IMR-90 (cell line): ENCODE results near the gene TMUB1. TPM values are rescaled to one million over a fixed set of nuclear protein-coding genes. Genes with fewer than 3 reads are reported as not detected.

Experiments
- ATAC-seq: fragments of 200-7000 bp; cut with Tn5 transposase; 2 replicates; pipeline ENCODE4 v1.9.1; 2020; ENCODE audit warnings: low read depth, mild to moderate bottlenecking, moderate library complexity
- BruUV-seq: library from RNA; stranded (reverse); fragments of 400-500 nt; replicated peaks from 2 replicates; lab custom pipeline; 2021; lab: Mats Ljungman, UMichigan
- CTCF ChIA-PET: fragments of 300-600 bp; formaldehyde crosslinking; extraction: SDS; loops from one replicate; lab custom pipeline; 2021; ENCODE audit warnings: antibody characterized with exemption; lab: Yijun Ruan, JAX
- POLR2A ChIA-PET: fragments of 300-600 bp; sonication (Branson Sonifier 250); formaldehyde crosslinking; loops from one replicate; lab custom pipeline; 2022; ENCODE audit warnings: antibody characterized with exemption; ENCODE audit not compliant: unreplicated experiment; lab: Charles Lee
- DNase-seq: peaks from one replicate; pipeline ENCODE4 v3.0.0; 2013
- H2AFZ ChIP-seq: replicated peaks from 2 replicates; pipeline ENCODE3; 2013; ENCODE audit warnings: low read length, mild to moderate bottlenecking; ENCODE audit not compliant: poor library complexity
- H2AK5ac ChIP-seq: 2 replicates; pipeline ENCODE4 v1.6.1; 2013; ENCODE audit warnings: low read depth, low read length, inconsistent platforms
- H2AK9ac ChIP-seq: replicated peaks from 2 replicates; pipeline ENCODE3; 2013; ENCODE audit warnings: mild to moderate bottlenecking, low read depth, low read length, moderate library complexity; ENCODE audit not compliant: poor library complexity
- H2BK120ac ChIP-seq: 2 replicates; pipeline ENCODE4 v1.6.1; 2013; ENCODE audit warnings: low read depth, low read length, inconsistent platforms
- H2BK15ac ChIP-seq: 3 replicates; pipeline ENCODE4 v1.6.1; 2013; ENCODE audit warnings: low read depth, low read length, inconsistent platforms
- H2BK20ac ChIP-seq: 2 replicates; pipeline ENCODE4 v1.6.1; 2013; ENCODE audit warnings: low read depth, mild to moderate bottlenecking, inconsistent platforms, low read length, moderate library complexity
- H2BK5ac ChIP-seq: 2 replicates; pipeline ENCODE4 v1.6.1; 2013; ENCODE audit warnings: mild to moderate bottlenecking, low read depth, low read length, inconsistent platforms; ENCODE audit not compliant: poor library complexity, severe bottlenecking
- H3K14ac ChIP-seq: replicated peaks from 2 replicates; pipeline ENCODE4 v1.6.1; 2013; ENCODE audit warnings: low read depth, low read length, inconsistent platforms
- H3K18ac ChIP-seq: 2 replicates; pipeline ENCODE4 v1.6.1; 2013; ENCODE audit warnings: low read depth, low read length, control low read depth
- H3K23ac ChIP-seq: 2 replicates; pipeline ENCODE4 v1.6.1; 2013; ENCODE audit warnings: low read depth, low read length, inconsistent platforms
- H3K27ac ChIP-seq: 2 replicates; pipeline ENCODE4 v1.5.1; 2013; ENCODE audit warnings: mild to moderate bottlenecking, control low read depth, low read length; ENCODE audit not compliant: insufficient read depth
- H3K27me3 ChIP-seq: 2 replicates; pipeline ENCODE4 v1.6.1; 2013; ENCODE audit warnings: low read length; ENCODE audit not compliant: control insufficient read depth, insufficient read depth
- H3K36me3 ChIP-seq: 2 replicates; pipeline ENCODE4 v1.6.1; 2013; ENCODE audit warnings: low read length, mixed read lengths; ENCODE audit not compliant: control insufficient read depth, insufficient read depth
- H3K4ac ChIP-seq: 2 replicates; pipeline ENCODE4 v1.6.1; 2013; ENCODE audit warnings: low read depth, low read length, inconsistent platforms
- H3K4me1 ChIP-seq: 2 replicates; pipeline ENCODE4 v1.6.1; 2013; ENCODE audit warnings: low read length, mixed read lengths; ENCODE audit not compliant: control insufficient read depth, insufficient read depth
- H3K4me2 ChIP-seq: 2 replicates; pipeline ENCODE4 v1.6.1; 2013; ENCODE audit warnings: low read depth, mild to moderate bottlenecking, control low read depth, low read length, moderate library complexity
- H3K4me3 ChIP-seq: 2 replicates; pipeline ENCODE4 v1.5.1; 2013; ENCODE audit warnings: low read depth, mild to moderate bottlenecking, control low read depth, low read length, moderate library complexity; ENCODE audit not compliant: insufficient read depth
- H3K56ac ChIP-seq: 2 replicates; pipeline ENCODE4 v1.6.1; 2013; ENCODE audit warnings: low read length, inconsistent platforms; ENCODE audit not compliant: insufficient read depth; ENCODE audit errors: extremely low read depth
- H3K79me1 ChIP-seq, 2 experiments: 2 replicates each; pipeline ENCODE4 v1.6.1; 2013; ENCODE audit warnings: low read length in 2 of 2, inconsistent platforms in 1 of 2, low read depth in 1 of 2
- H3K9ac ChIP-seq: 2 replicates; pipeline ENCODE4 v1.6.1; 2013; ENCODE audit warnings: low read depth, low read length, control low read depth
- H3K9me1 ChIP-seq: 2 replicates; pipeline ENCODE4 v1.6.1; 2013; ENCODE audit warnings: low read length, inconsistent platforms; ENCODE audit not compliant: insufficient read depth
- H3K9me3 ChIP-seq: 2 replicates; pipeline ENCODE4 v1.6.1; 2013; ENCODE audit warnings: low read length; ENCODE audit not compliant: control insufficient read depth, insufficient read depth
- H4K20me1 ChIP-seq: 2 replicates; pipeline ENCODE4 v1.6.1; 2013; ENCODE audit warnings: low read length, inconsistent platforms; ENCODE audit not compliant: insufficient read depth
- H4K5ac ChIP-seq: 2 replicates; pipeline ENCODE4 v1.6.1; 2013; ENCODE audit warnings: mild to moderate bottlenecking, low read depth, low read length, control low read depth
- H4K8ac ChIP-seq, 2 experiments: 2 replicates each; pipeline ENCODE4 v1.6.1; 2013; ENCODE audit warnings: low read depth in 2 of 2, low read length in 2 of 2, control low read depth in 1 of 2, inconsistent platforms in 1 of 2
- H4K91ac ChIP-seq: 2 replicates; pipeline ENCODE4 v1.6.1; 2013; ENCODE audit warnings: low read depth, low read length, inconsistent platforms; ENCODE audit not compliant: insufficient read depth
- BHLHE40 ChIP-seq: fragments of 150-350 bp; IDR thresholded peaks from 2 replicates; pipeline ENCODE4 v1.6.1; 2016; ENCODE audit warnings: mild to moderate bottlenecking, low read depth, low read length
- FOS ChIP-seq: fragments of 150-350 bp; IDR thresholded peaks from 2 replicates; pipeline ENCODE4 v1.6.1; 2016; ENCODE audit warnings: low read depth, low read length
- MAFK ChIP-seq: IDR thresholded peaks from 2 replicates; pipeline ENCODE4 v1.6.1; 2012; ENCODE audit warnings: low read depth, low read length, improper control_type of control experiment
- MAZ ChIP-seq: IDR thresholded peaks from 2 replicates; pipeline ENCODE4 v1.6.1; 2012; ENCODE audit warnings: low read depth, mild to moderate bottlenecking, low read length, improper control_type of control experiment, moderate library complexity, borderline replicate concordance
- NFE2L2 ChIP-seq: fragments of 150-350 bp; IDR thresholded peaks from 2 replicates; pipeline ENCODE4 v1.6.1; 2016; ENCODE audit warnings: low read depth, mild to moderate bottlenecking, low read length
- POLR2A ChIP-seq: IDR thresholded peaks from 2 replicates; pipeline ENCODE4 v1.6.1; 2012; ENCODE audit warnings: mild to moderate bottlenecking, low read depth, low read length
- WGBS, 2 experiments: methylation state at CpG; one replicate each; pipeline versions ENCODE4 v1.1.5 to v1.1.7; 2013; ENCODE audit warnings: missing lambda C conversion rate in 2 of 2; ENCODE audit not compliant: insufficient read length in 1 of 2; ENCODE audit errors: extremely low coverage in 2 of 2; 5-methylcytosine and 5-hydroxymethylcytosine counted together
- dilution Hi-C: fragments of 300-500 bp; cut with HindIII; formaldehyde crosslinking; loops from one replicate; pipeline ENCODE4 v1.14.3; 2018; ENCODE audit warnings: low sequenced_read_pairs; ENCODE audit not compliant: unreplicated experiment
- in situ Hi-C: fragments of 300-500 bp; cut with MboI; formaldehyde crosslinking; loops from 3 replicates; pipeline ENCODE4 v1.14.3; 2019; ENCODE audit warnings: low sequenced_read_pairs, inconsistent platforms, mixed read lengths
- intact Hi-C: fragments of 100-400 bp; cut with micrococcal nuclease; formaldehyde crosslinking; loops from 2 replicates; pipeline ENCODE4 v1.10.0; 2022
- polyA plus RNA-seq, 3 experiments: library from polyadenylated mRNA; depleted of rRNA; stranded (reverse); fragments of >200 nt; gene quantifications; 2 replicates each; pipeline ENCODE4 v1.2.3, GENCODE V29; 2012; ENCODE audit warnings: low replicate concordance in 1 of 3
- total RNA-seq: library from RNA; depleted of rRNA; stranded (reverse); fragments of >200 nt; gene quantifications from 2 replicates; pipeline ENCODE4 v1.2.3, GENCODE V29; 2012

TMUB1 gene
- total and polyA plus RNA-seq, 2 of the 4 experiments (the other 2 are of a cell fraction): 6.8 to 29.8 TPM

DNA sequence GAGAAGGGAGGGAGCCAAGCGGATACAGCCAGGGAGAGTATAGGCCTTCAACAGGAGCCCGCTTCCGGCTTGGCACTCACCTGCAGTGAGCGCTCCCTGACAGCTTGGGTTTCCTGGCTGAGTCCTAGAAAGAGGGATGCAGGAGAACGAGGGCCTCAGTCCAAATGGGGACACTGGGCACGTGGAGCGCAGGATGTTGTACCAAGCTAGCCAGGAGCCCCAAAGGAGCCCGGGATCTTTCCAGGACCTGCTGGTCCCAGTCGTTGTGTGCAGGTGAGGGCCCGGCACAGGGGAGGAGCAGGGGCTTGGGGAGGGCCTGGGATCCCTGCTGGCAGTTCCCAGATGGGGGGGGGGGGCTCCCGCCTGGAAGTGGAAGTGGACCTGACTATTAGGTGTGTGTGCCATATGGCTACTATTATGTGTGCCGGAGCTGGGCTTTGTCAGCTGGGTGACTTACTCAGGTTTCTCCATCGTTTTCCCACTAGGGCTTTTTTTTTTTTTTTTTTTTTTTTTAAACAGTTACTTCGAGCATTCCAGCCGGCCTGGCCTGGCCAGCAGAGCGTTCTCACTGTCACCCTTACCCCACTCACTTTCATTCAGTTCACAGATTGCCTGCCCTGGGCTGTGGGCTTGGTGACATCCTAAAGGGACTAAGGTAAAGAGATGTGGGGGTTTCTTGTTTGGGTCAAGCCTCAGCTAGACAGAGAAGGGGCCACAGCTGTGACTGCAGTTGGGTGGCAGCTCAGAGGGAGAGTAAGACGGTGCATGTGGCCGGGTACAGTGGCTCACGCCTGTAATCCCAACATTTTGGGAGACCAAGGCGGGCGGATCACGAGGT is 6.8 kb upstream of the TMUB1 start:
- no peak overlapping the region for H3K18ac ChIP-seq
- dilution Hi-C loops (no loop called here), intact Hi-C loops (loop anchor here (1.0 kb wide), 1 partner anchor 21 kb away; no protein-coding TSS in a partner anchor), in situ Hi-C loops (no loop called here)
- H3K4me3 ChIP-seq: no peak overlapping the region
- peak overlapping the region; percentile 52 for H2BK120ac ChIP-seq
- peak overlapping the region in 1 of 2 experiments; percentile 25; a peak in 1 of 4 replicates for H4K8ac ChIP-seq
- peak overlapping the region; percentile 36 for H2AK5ac ChIP-seq
- no peak for DNase-seq
- H3K9me1 ChIP-seq: peaks cover 12% of the 10 kb centered on the region
- peak overlapping the region; percentile 54 for H3K4me2 ChIP-seq
- peak overlapping the region; percentile 34 for H2AFZ ChIP-seq
- H3K27me3 ChIP-seq: no peaks in the 10 kb centered on the region
- H3K4ac ChIP-seq: peak overlapping the region; percentile 78
- peak overlapping the region; percentile 76 for H2AK9ac ChIP-seq
- peak overlapping the region; percentile 50 for H3K27ac ChIP-seq
- H3K56ac ChIP-seq: peak overlapping the region; percentile 49
- peak overlapping the region; percentile 51 for H2BK5ac ChIP-seq
- H3K9ac ChIP-seq: peak overlapping the region; percentile 58
- H3K14ac ChIP-seq: no peak overlapping the region; the same call in 1 of the 2 replicates
- H4K5ac ChIP-seq: peak overlapping the region; percentile 4; the same call in 1 of the 2 replicates
- peak overlapping the region; percentile 0; the same call in 1 of the 3 replicates for H2BK15ac ChIP-seq
- ATAC-seq: no peak
- BruUV-seq: no TSS peak
- H3K9me3 ChIP-seq: no peaks in the 10 kb centered on the region
- peak overlapping the region; percentile 96; the same call in 1 of the 2 replicates for H3K23ac ChIP-seq
- WGBS, 2 experiments: 98% methylated on average over 10 of the region's 22 CpGs; no CpG with 5 or more reads in 1 of the 2 experiments
- H3K36me3 ChIP-seq: peaks cover 11% of the 10 kb centered on the region; the same call in 1 of the 2 replicates
- POLR2A ChIA-PET: no interaction called here
- peaks cover 24% of the 10 kb centered on the region for H3K4me1 ChIP-seq
- H3K79me1 ChIP-seq: peaks cover 4 to 68% of the 10 kb centered on the region in 2 experiments; a peak in 2 of 4 replicates
- peak overlapping the region; percentile 2; the same call in 1 of the 2 replicates for H2BK20ac ChIP-seq
- peaks cover 76% of the 10 kb centered on the region for H4K20me1 ChIP-seq
- no peak for TF ChIP-seq BHLHE40
- no peak for TF ChIP-seq FOS
- no peak for TF ChIP-seq POLR2A
- no peak for TF ChIP-seq MAZ
- TF ChIP-seq MAFK: no peak
- TF ChIP-seq NFE2L2: no peak
- H4K91ac ChIP-seq: peak overlapping the region; percentile 19
- CTCF ChIA-PET: interaction anchor here (1.0 to 1.9 kb wide), 3 partner anchors 13 to 20 kb away, joined by 3 to 5 read pairs (median 4); no protein-coding TSS in a partner anchor
